D721Med (cell line): ENCODE data around the gene ITGA2B.

Experiments
- DNase-seq: peaks from one replicate; pipeline ENCODE4 v3.0.0; 2011; ENCODE audit warnings: low spot score; ENCODE audit not compliant: insufficient read length
- FAIRE-seq: peaks from 2 replicates; lab custom pipeline; 2011; peaks lifted over from hg19 to GRCh38; lab: Jason Lieb, UNC
- CTCF ChIP-seq: IDR thresholded peaks from 2 replicates; pipeline ENCODE4 v1.5.1; 2012; ENCODE audit warnings: mild to moderate bottlenecking, control low read depth; ENCODE audit not compliant: insufficient read depth; ENCODE audit errors: missing control alignments

ITGA2B gene

GRCh38 chr17:44360826-44361225, 28.6 kb downstream of the ITGA2B start:
- TF ChIP-seq CTCF, result no peak
- DNase-seq, result no peak
- no peak for FAIRE-seq

DNA sequence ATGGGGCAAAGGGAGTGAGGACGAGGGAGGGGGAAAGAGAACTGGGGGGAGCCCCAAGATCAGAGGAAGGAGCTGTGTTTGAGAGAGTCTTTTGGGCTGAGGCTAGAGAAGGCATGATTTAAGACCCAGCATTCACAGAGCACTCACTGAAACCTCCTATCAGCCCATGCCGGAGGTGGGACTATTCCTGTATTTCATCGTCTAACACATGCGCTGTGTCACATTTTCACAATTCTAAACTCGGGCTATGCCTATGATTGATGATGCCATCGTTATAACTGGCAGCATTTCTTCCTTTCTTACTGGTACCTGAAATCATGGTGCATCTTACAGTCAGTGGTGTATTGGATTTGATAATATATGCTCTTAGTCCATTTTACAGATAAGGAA, 29.3 kb downstream of the ITGA2B start:
- DNase-seq (no peak), FAIRE-seq (no peak)
- no peak for TF ChIP-seq CTCF

- no peak for TF ChIP-seq CTCF
- DNase-seq (no peak), FAIRE-seq (no peak)
Observed at GRCh38 chr17:44359458-44360143, 29.8 kb downstream of the ITGA2B start.

DNA sequence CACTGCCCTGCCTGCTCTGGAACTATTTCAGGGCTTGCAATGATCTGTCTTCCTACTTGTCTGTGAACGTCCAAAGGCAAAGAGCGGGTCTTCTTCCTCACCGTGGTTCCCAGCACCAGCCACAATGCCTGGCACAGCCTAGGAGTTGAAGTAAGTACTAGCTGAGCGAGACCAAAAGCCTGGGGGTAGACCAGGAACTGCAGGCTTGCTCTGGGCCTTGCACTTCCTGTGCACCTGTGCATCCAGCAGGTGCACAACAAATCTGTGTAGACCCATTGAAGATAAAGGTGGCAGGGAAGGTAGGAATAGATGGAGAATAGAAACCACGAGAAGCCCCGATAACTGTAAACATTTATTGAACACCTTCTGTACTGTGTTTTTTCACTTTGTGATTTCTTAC, 30.4 kb downstream of the ITGA2B start:
- no peak for TF ChIP-seq CTCF
- FAIRE-seq, result no peak

DNA sequence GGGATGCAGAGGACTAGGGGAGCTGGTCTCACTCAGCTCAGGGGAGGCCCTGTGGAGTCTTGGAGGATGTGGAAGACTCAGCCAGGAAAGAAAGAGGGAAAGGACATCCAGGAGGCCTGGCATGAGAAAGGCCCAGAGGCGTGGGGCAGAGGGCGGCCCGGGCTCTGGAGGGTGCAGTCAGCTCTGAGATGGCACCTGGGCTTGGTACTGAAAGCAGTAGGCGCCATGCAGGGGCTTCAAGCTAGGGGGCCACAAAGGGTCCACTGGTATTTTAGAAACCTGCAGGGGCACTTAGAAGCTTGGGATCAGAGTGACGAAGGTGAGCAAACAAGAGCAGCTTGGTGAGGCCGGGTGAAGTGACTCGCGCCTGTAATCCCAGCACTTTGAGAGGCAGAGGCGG, 31.4 kb downstream of the ITGA2B start:
- no peak for TF ChIP-seq CTCF
- DNase-seq (no peak), FAIRE-seq (no peak)

More for the DNA sequence above, 30.4 kb downstream of the ITGA2B start:
- DNase-seq, result no peak

DNA sequence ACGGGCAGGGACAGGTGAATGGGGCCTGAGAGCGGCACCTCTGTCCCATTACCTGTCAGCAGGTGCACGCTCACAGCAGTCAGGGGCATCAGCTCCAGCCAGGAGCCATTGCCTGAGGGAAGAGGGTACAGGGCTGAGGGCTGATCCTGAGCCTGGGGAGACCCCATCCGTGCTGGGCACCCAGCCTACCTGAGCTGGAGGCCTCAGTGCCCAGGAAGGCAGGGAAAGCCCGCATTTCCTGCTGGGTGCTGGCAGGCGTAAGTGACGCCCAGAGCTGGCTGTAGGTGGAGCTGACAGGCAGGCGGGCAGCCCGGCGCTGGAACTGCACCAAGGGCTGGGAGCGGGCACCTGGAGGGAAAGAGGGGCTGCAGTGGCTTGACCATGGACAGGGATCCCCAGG, 33.2 kb downstream of the ITGA2B start:
- FAIRE-seq (no peak), DNase-seq (no peak)
- TF ChIP-seq CTCF, result no peak

DNA sequence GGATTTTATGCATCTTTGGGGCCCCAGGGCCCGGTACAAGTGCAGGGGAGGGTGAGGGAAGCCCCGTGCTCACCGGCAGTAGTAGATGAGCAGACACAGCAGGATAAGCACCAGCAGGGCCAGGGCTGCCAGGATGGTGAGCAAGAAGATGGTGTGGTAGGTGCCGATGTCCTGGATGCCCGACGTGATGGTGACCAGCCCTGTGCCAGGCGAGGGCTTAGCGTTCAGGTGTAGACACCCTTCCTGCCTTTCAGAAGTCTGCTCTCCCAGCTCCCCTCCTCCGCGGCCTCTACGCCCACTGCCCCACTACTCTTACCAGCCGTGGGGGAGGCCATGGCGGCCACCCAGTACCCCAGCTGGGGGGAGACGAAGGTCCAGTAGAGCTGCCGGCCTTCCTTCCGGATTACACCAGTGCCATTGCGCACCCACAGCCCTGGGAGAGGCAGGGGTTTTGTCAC, 33.8 kb downstream of the ITGA2B start:
- FAIRE-seq, result no peak
- TF ChIP-seq CTCF, result no peak
- no peak for DNase-seq
